SK-N-SH (cell line): ENCODE data around the gene SLC35A4. TPM values are rescaled to one million over a fixed set of nuclear protein-coding genes. Genes with fewer than 3 reads are reported as not detected.

Experiments used
- CTCF ChIA-PET: fragments of 300-600, 350-600 bp; formaldehyde crosslinking; extraction: SDS; loops from one replicate; lab custom pipeline; 2021; lab: Yijun Ruan, JAX
- POLR2A ChIA-PET: fragments of 350-600 bp; sonication (Branson Sonifier 250); formaldehyde crosslinking; extraction: SDS; loops from one replicate; lab custom pipeline; 2020; ENCODE audit warnings: antibody characterized with exemption, inconsistent platforms; lab: Yijun Ruan, JAX
- DNase-seq: peaks from one replicate; pipeline ENCODE4 v3.0.0; 2012
- H2AFZ ChIP-seq: fragments of 200-600 bp; sonication (generic); 2 replicates; pipeline ENCODE4 v1.8.1; 2016; ENCODE audit warnings: antibody characterized with exemption, mild to moderate bottlenecking, low read depth
- H3F3A ChIP-seq: fragments of 200-600 bp; sonication (generic); replicated peaks from 2 replicates; pipeline ENCODE3; 2016; ENCODE audit warnings: antibody characterized with exemption, mild to moderate bottlenecking; ENCODE audit not compliant: insufficient read depth
- H3K27ac ChIP-seq, 2 experiments: fragments of 200-500 bp in 1 of 2; fragments of 200-600 bp in 1 of 2; sonication (Bioruptor generic) in 1 of 2; sonication (generic), shearing (Covaris generic) in 1 of 2; 2 replicates each; pipeline versions ENCODE4 v1.5.1 to v1.6.1; 2014 to 2016; ENCODE audit warnings: low read depth in 2 of 2, inconsistent platforms in 1 of 2, low read length in 1 of 2, mild to moderate bottlenecking in 1 of 2, mixed read lengths in 1 of 2
- H3K27me3 ChIP-seq: fragments of 200-600 bp; sonication (generic), shearing (Covaris generic); 2 replicates; pipeline ENCODE4 v1.6.1; 2016; ENCODE audit warnings: mixed run types; ENCODE audit not compliant: insufficient read depth
- H3K36me3 ChIP-seq, 2 experiments: fragments of 200-500 bp in 1 of 2; fragments of 200-600 bp in 1 of 2; sonication (Bioruptor generic) in 1 of 2; sonication (generic) in 1 of 2; replicated peaks in 1 of 2; 2 replicates each; pipeline versions ENCODE3 to v1.5.1; 2014 to 2016; ENCODE audit warnings: low read length in 1 of 2, mild to moderate bottlenecking in 1 of 2; ENCODE audit not compliant: insufficient read depth in 2 of 2, control insufficient read depth in 1 of 2
- H3K4me1 ChIP-seq, 2 experiments: fragments of 200-500 bp in 1 of 2; fragments of 200-600 bp in 1 of 2; sonication (Bioruptor generic) in 1 of 2; sonication (generic), shearing (Covaris generic) in 1 of 2; 2 replicates each; pipeline versions ENCODE4 v1.5.1 to v1.6.1; 2014 to 2016; ENCODE audit warnings: low read depth in 1 of 2, low read length in 1 of 2, mixed run types in 1 of 2; ENCODE audit not compliant: insufficient read depth in 2 of 2, control insufficient read depth in 1 of 2
- H3K4me2 ChIP-seq: fragments of 200-600 bp; sonication (generic), shearing (Covaris generic); 2 replicates; pipeline ENCODE4 v1.6.1; 2017; ENCODE audit warnings: mixed run types
- H3K4me3 ChIP-seq, 2 experiments: fragments of 200-500 bp in 1 of 2; fragments of 200-600 bp in 1 of 2; sonication (Bioruptor generic) in 1 of 2; sonication (generic), shearing (Covaris generic) in 1 of 2; 2 replicates each; pipeline versions ENCODE4 v1.5.1 to v1.8.1; 2014 to 2016; ENCODE audit warnings: low read depth in 2 of 2, inconsistent platforms in 1 of 2, low read length in 1 of 2, mild to moderate bottlenecking in 1 of 2, mixed read lengths in 1 of 2, moderate library complexity in 1 of 2
- H3K79me2 ChIP-seq: fragments of 200-600 bp; sonication (generic); 2 replicates; pipeline ENCODE4 v1.8.1; 2017; ENCODE audit warnings: mild to moderate bottlenecking; ENCODE audit not compliant: insufficient read depth
- H3K9ac ChIP-seq: fragments of 200-600 bp; sonication (generic); 2 replicates; pipeline ENCODE4 v1.6.1; 2017; ENCODE audit warnings: mixed run types
- H3K9me2 ChIP-seq: fragments of 200-600 bp; sonication (generic); 2 replicates; pipeline ENCODE4 v1.6.1; 2017; ENCODE audit warnings: mixed run types
- H3K9me3 ChIP-seq: fragments of 200-600 bp; sonication (generic); 2 replicates; pipeline ENCODE4 v1.6.1; 2017; ENCODE audit warnings: mixed run types, mild to moderate bottlenecking, moderate library complexity
- H4K20me1 ChIP-seq: fragments of 200-600 bp; sonication (generic); 2 replicates; pipeline ENCODE4 v1.6.1; 2017; ENCODE audit warnings: mild to moderate bottlenecking, mixed run types; ENCODE audit not compliant: insufficient read depth
- CTCF ChIP-seq: fragments of 200-600 bp; sonication (generic); IDR thresholded peaks from 2 replicates; pipeline ENCODE4 v1.6.1; 2017; ENCODE audit warnings: antibody characterized with exemption, mild to moderate bottlenecking, moderate library complexity
- ELF1 ChIP-seq: IDR thresholded peaks from 2 replicates; pipeline ENCODE4 v1.4.0; 2012
- FOXJ3 ChIP-seq: sonication (generic); formaldehyde crosslinking; IDR thresholded peaks from 2 replicates; pipeline ENCODE4 v1.5.1; 2020; ENCODE audit warnings: mild to moderate bottlenecking, missing genetic modification reagents
- GABPA ChIP-seq: IDR thresholded peaks from 2 replicates; pipeline ENCODE4 v1.4.0; 2012; ENCODE audit warnings: low read depth, mild to moderate bottlenecking
- MAX ChIP-seq: IDR thresholded peaks from 2 replicates; pipeline ENCODE4 v1.4.0; 2012; ENCODE audit warnings: low read depth
- MXI1 ChIP-seq: IDR thresholded peaks from 2 replicates; pipeline ENCODE4 v1.6.1; 2012; ENCODE audit warnings: mild to moderate bottlenecking, low read depth, low read length, improper control_type of control experiment
- NFIC ChIP-seq: IDR thresholded peaks from 2 replicates; pipeline ENCODE4 v1.4.0; 2012; ENCODE audit warnings: borderline replicate concordance
- NRF1 ChIP-seq: IDR thresholded peaks from 2 replicates; pipeline ENCODE4 v1.6.1; 2012; ENCODE audit warnings: low read depth, mild to moderate bottlenecking, low read length
- PBX3 ChIP-seq: IDR thresholded peaks from 2 replicates; pipeline ENCODE4; 2012
- RAD21 ChIP-seq: IDR thresholded peaks from 2 replicates; pipeline ENCODE4 v1.6.1; 2012; ENCODE audit warnings: mild to moderate bottlenecking, low read length
- RXRA ChIP-seq: IDR thresholded peaks from 2 replicates; pipeline ENCODE4 v1.4.0; 2012; ENCODE audit warnings: low read depth, mild to moderate bottlenecking, borderline replicate concordance
- SIN3A ChIP-seq: IDR thresholded peaks from 2 replicates; pipeline ENCODE4 v1.6.1; 2012; ENCODE audit warnings: low read depth, mild to moderate bottlenecking, low read length, moderate library complexity, borderline replicate concordance
- SMC3 ChIP-seq: IDR thresholded peaks from 2 replicates; pipeline ENCODE4 v1.6.1; 2012; ENCODE audit warnings: low read depth, low read length, improper control_type of control experiment
- YY1 ChIP-seq: IDR thresholded peaks from 2 replicates; pipeline ENCODE4 v1.4.0; 2012; ENCODE audit warnings: low read depth, mild to moderate bottlenecking
- WGBS: methylation state at CpG from one replicate; pipeline ENCODE4 v1.1.6; 2017; ENCODE audit warnings: low lambda C conversion rate; 5-methylcytosine and 5-hydroxymethylcytosine counted together
- polyA plus RNA-seq, 3 experiments: library from polyadenylated mRNA; depleted of rRNA; stranded (reverse); fragments of >200 nt; gene quantifications; 2 replicates each; pipeline ENCODE4 v1.2.3, GENCODE V29; 2012
- TF ChIP-seq, protein P1 (sequence below): fragments of 150-350 bp; IDR thresholded peaks from 2 replicates; pipeline ENCODE4 v1.6.1; 2016; ENCODE audit warnings: mild to moderate bottlenecking, low read depth, low read length
- TF ChIP-seq, protein P2 (sequence below): IDR thresholded peaks from 2 replicates; pipeline ENCODE4 v1.4.0; 2012; ENCODE audit warnings: low read depth, borderline replicate concordance
- TF ChIP-seq, protein P3 (sequence below): fragments of 150-350 bp; IDR thresholded peaks from 2 replicates; pipeline ENCODE4 v1.6.1; 2017; ENCODE audit warnings: antibody characterized with exemption, low read length, low read depth, borderline replicate concordance

The SLC35A4 gene
- polyA plus RNA-seq, 1 of the 3 experiments (the other 2 are of a cell fraction) = 56.2 TPM

- Histone ChIP-seq H3K9me2 (no peaks in the 10 kb centered on the region), H3F3A (peaks cover 46% of the 10 kb centered on the region), H3K36me3 (peaks cover 28 to 43% of the 10 kb centered on the region in 2 experiments), H3K9me3 (no peaks in the 10 kb centered on the region), H3K4me1 (peaks cover 8 to 46% of the 10 kb centered on the region in 2 experiments; a peak in 3 of 4 replicates), H3K79me2 (peaks cover 14% of the 10 kb centered on the region; the same call in 1 of the 2 replicates), H2AFZ (no peak overlapping the region; the same call in 1 of the 2 replicates), H3K4me2 (peak overlapping the region; percentile 33; the same call in 1 of the 2 replicates), H3K27me3 (no peaks in the 10 kb centered on the region), H4K20me1 (no peaks in the 10 kb centered on the region; the same call in 1 of the 2 replicates), H3K27ac (peak overlapping the region; percentile 46 to 87; a peak in 3 of 4 replicates), H3K9ac (no peak overlapping the region), H3K4me3 (no peak overlapping the region)
- POLR2A ChIA-PET = interaction anchor here (1.1 to 3.1 kb wide), 5 partner anchors 9 to 145 kb away, joined by 3 to 21 read pairs (median 6); partner anchors contain the start of genes ANKHD1, APBB3, IK and NDUFA2
- CTCF ChIA-PET = interaction anchor here (0.8 to 2.0 kb wide), 6 partner anchors 10 to 161 kb away, joined by 3 to 7 read pairs (median 3); partner anchors contain the start of gene SRA1
- TF ChIP-seq NRF1 = no peak
- 84% methylated on average over 13 of the region's 13 CpGs for WGBS
- no peak for DNase-seq
Observed at GRCh38 chr5:140546851-140547507, 17.6 kb upstream of the SLC35A4 start.

- 66% methylated on average over 38 of the region's 52 CpGs for whole genome bisulfite sequencing
- Histone ChIP-seq H3K4me2 (peak within 1 kb of the TSS; percentile 33; the same call in 1 of the 2 replicates), H4K20me1 (no peaks in the 10 kb centered on the region; the same call in 1 of the 2 replicates), H3F3A (peaks cover 46% of the 10 kb centered on the region), H3K27ac (peak within 1 kb of the TSS; percentile 55 to 87), H3K9me3 (no peaks in the 10 kb centered on the region), H3K4me3 (no peak within 1 kb of the TSS), H3K9me2 (no peaks in the 10 kb centered on the region), H3K27me3 (no peaks in the 10 kb centered on the region), H3K9ac (no peak within 1 kb of the TSS), H3K36me3 (peaks cover 28 to 42% of the 10 kb centered on the region in 2 experiments), H3K4me1 (peaks cover 8 to 46% of the 10 kb centered on the region in 2 experiments; a peak in 3 of 4 replicates), H2AFZ (no peak within 1 kb of the TSS; the same call in 1 of the 2 replicates), H3K79me2 (peaks cover 21% of the 10 kb centered on the region; the same call in 1 of the 2 replicates)
- DNase-seq = peak; percentile 84
- ChIA-PET POLR2A (interaction anchor here (1.1 to 3.1 kb wide), 6 partner anchors 8 to 146 kb away, joined by 3 to 21 read pairs (median 5); partner anchors contain the start of genes ANKHD1, APBB3, IK and NDUFA2), CTCF (interaction anchor here (0.8 to 2.0 kb wide), 7 partner anchors 10 to 492 kb away, joined by 3 to 7 read pairs (median 3); partner anchors contain the start of gene SRA1)
- TF ChIP-seq MXI1 (peak; percentile 78), YY1 (no peak), ELF1 (no peak), SIN3A (no peak; the same call in 1 of the 2 replicates), SMC3 (no peak), NFIC (peak; percentile 53; the same call in 1 of the 2 replicates), MAX (peak; percentile 97), RAD21 (no peak), GABPA (peak; percentile 28; the same call in 1 of the 2 replicates), FOXJ3 (CRISPR knock-in tag) (no peak), CTCF (peak; percentile 44), PBX3 (peak; percentile 96), RXRA (no peak)
- TF ChIP-seq, protein P1, sequence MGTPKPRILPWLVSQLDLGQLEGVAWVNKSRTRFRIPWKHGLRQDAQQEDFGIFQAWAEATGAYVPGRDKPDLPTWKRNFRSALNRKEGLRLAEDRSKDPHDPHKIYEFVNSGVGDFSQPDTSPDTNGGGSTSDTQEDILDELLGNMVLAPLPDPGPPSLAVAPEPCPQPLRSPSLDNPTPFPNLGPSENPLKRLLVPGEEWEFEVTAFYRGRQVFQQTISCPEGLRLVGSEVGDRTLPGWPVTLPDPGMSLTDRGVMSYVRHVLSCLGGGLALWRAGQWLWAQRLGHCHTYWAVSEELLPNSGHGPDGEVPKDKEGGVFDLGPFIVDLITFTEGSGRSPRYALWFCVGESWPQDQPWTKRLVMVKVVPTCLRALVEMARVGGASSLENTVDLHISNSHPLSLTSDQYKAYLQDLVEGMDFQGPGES = no peak
- TF ChIP-seq, protein P2, sequence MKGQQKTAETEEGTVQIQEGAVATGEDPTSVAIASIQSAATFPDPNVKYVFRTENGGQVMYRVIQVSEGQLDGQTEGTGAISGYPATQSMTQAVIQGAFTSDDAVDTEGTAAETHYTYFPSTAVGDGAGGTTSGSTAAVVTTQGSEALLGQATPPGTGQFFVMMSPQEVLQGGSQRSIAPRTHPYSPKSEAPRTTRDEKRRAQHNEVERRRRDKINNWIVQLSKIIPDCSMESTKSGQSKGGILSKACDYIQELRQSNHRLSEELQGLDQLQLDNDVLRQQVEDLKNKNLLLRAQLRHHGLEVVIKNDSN = peak; percentile 86; the same call in 1 of the 2 replicates
- TF ChIP-seq, protein P3, sequence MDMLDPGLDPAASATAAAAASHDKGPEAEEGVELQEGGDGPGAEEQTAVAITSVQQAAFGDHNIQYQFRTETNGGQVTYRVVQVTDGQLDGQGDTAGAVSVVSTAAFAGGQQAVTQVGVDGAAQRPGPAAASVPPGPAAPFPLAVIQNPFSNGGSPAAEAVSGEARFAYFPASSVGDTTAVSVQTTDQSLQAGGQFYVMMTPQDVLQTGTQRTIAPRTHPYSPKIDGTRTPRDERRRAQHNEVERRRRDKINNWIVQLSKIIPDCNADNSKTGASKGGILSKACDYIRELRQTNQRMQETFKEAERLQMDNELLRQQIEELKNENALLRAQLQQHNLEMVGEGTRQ = peak; percentile 49; the same call in 1 of the 2 replicates
Observed at GRCh38 chr5:140547508-140548299, 16.9 kb upstream of the SLC35A4 start, which contains the start of gene EIF4EBP3. Gene EIF4EBP3, plus strand, starts transcription at chr5:140547662. Its CDS starts 76 bp downstream, at chr5:140547738.
